Fibroblast of the aortic adventitia (primary cell): ENCODE measurements around the gene KRTAP10-8. TPM values are rescaled to one million over a fixed set of nuclear protein-coding genes. Genes with fewer than 3 reads are reported as not detected.

Experiments
- DNase-seq: peaks from one replicate; pipeline ENCODE4 v3.0.0-alpha.2; 2010; ENCODE audit warnings: low read depth
- H3K4me3 ChIP-seq: 2 replicates; pipeline ENCODE4 v1.5.1; 2011; ENCODE audit warnings: low read depth, mild to moderate bottlenecking, control low read depth, low read length, moderate library complexity
- total RNA-seq: library from RNA; depleted of rRNA; stranded (reverse); fragments of >200 nt; gene quantifications from 2 replicates; pipeline ENCODE4 v1.2.3, GENCODE V29; 2012; ENCODE audit warnings: low replicate concordance
- TF ChIP-seq, protein P1 (sequence below): IDR thresholded peaks from 2 replicates; pipeline ENCODE4 v1.5.1; 2011; ENCODE audit warnings: mild to moderate bottlenecking, low read length, control low read depth, inconsistent platforms; ENCODE audit not compliant: insufficient read depth

The KRTAP10-8 gene
- total RNA-seq, 1 donor: not detected

DNA sequence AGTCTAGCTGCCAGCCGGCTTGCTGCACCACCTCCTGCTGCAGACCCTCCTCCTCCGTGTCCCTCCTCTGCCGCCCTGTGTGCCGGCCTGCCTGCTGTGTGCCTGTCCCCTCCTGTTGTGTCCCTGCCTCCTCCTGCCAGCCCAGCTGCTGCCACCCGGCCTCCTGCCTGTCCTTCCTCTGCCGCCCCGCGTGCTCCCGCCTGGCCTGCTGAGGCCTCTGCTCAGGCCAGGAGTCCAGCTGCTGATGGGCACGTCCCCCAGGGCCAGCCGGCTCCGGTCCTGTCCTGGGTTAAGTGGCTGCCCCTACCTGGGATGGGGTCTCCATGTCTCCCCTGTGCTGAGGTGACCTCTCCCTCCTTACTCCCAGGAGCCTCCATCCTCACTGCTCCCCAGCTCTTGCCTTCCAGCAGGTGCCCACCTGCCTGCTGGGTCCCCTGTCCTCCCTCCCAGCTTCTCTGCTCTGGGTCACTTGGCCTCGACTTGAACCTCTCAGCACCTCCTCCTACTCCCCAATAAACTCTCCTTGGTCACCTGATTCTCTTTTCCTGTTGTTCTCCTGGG is 870 bp downstream of the KRTAP10-8 start:
- no peak overlapping the region for H3K4me3 ChIP-seq
- TF ChIP-seq, protein P1, sequence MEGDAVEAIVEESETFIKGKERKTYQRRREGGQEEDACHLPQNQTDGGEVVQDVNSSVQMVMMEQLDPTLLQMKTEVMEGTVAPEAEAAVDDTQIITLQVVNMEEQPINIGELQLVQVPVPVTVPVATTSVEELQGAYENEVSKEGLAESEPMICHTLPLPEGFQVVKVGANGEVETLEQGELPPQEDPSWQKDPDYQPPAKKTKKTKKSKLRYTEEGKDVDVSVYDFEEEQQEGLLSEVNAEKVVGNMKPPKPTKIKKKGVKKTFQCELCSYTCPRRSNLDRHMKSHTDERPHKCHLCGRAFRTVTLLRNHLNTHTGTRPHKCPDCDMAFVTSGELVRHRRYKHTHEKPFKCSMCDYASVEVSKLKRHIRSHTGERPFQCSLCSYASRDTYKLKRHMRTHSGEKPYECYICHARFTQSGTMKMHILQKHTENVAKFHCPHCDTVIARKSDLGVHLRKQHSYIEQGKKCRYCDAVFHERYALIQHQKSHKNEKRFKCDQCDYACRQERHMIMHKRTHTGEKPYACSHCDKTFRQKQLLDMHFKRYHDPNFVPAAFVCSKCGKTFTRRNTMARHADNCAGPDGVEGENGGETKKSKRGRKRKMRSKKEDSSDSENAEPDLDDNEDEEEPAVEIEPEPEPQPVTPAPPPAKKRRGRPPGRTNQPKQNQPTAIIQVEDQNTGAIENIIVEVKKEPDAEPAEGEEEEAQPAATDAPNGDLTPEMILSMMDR: no peak
- DNase-seq: no peak

GRCh38 chr21:44613386-44614155 is 1.7 kb downstream of the KRTAP10-8 start:
- TF ChIP-seq, protein P1: no peak
- H3K4me3 ChIP-seq: no peak overlapping the region
- no peak for DNase-seq

DNA sequence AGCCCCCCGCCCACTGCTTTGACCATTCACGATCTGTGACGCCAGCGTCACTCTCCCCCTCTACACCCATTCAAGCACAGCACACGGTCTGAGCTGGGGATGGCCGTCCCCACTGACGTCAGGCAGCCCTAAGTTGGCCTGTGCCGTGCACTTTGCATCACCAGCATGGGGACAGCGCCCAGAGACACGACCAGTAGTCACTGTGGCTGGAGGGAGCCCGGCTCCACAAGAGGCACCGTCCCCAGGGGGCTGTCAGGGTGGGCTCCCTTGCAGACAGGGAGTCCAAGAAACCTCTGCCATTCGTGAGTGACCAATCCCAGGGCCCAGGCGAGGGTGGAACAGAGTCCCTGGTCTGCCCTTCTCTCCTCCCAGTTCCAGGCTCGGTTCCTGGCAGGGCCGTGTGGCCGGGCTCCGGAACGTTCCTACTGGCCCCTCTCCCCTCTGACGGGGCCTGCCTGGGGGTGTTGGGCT is 2.3 kb downstream of the KRTAP10-8 start:
- no peak overlapping the region for H3K4me3 ChIP-seq
- TF ChIP-seq, protein P1: no peak
- no peak for DNase-seq

- no peak overlapping the region for H3K4me3 ChIP-seq
- TF ChIP-seq, protein P1: no peak
- no peak for DNase-seq
Measured at GRCh38 chr21:44614961-44615391, 3.1 kb downstream of the KRTAP10-8 start.

- TF ChIP-seq, protein P1: no peak
- DNase-seq: no peak
- H3K4me3 ChIP-seq: no peak overlapping the region
Measured at GRCh38 chr21:44615466-44615865, 3.6 kb downstream of the KRTAP10-8 start.

- no peak overlapping the region for H3K4me3 ChIP-seq
- no peak for DNase-seq
- TF ChIP-seq, protein P1: no peak
Measured at GRCh38 chr21:44615911-44616590, 4.2 kb downstream of the KRTAP10-8 start.
